Activated T-helper 9 cell treated with anti-CD3 and anti-CD28 coated beads, Interleukin-2, amount 50 U/mL, for 16 hours (primary cell): ENCODE measurements around the gene RBM20.
"Not testable (repeated sequence)": the region's sequence is repeated elsewhere in the genome, so short reads cannot be mapped to it uniquely, and the experiment has no call there.

Experiments
- DNase-seq: peaks from one replicate; pipeline ENCODE4 v3.0.0-alpha.2; 2020; ENCODE audit warnings: low read depth

RBM20 gene

DNA sequence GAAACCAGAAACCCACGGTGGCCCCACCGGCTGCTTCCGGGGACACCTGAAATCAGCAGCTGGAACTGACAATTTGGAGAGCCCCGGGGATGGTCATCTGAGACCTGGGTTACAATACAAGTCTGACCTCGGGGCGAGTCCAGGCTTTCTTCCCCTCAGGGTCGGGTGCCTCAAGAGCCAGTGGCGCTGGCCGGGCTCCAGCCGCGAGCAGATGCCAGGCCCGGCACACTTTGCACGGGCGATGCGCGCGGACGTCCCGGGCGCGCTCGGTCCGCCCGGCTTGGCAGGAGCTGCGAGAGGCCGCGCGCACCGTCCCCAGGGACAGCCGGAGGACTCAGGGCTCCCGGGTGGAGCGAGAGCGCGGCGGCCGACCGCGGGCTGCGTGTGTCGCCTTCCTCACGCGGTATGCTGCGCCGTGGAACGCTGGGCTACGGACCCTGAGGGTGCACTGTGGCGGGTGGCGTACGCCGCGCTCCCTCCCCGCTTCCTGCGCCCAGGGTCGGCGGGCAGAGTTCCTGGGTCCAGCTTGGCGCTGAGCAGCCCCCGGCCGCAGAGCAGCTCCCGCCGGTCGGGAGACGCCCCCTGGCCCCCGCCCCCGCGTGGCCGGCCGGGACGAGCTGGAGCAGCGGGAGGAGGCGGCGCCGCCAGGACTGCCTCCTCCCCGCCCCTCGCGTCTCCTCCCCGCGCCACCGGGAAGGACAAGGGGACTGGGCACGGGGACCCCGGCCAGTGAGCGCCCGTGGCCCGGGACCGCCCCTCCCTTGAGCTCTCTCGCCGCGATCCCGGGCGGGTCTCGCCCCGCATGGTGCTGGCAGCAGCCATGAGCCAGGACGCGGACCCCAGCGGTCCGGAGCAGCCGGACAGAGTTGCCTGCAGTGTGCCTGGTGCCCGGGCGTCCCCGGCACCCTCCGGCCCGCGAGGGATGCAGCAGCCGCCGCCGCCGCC is at the start of gene RBM20:
TSS of gene RBM20 (plus strand) at position 684 of the 945 bp plus-strand sequence. CDS start at position 803, 119 bp downstream.
- DNase-seq: no peak

GRCh38 chr10:110597476-110597875 is 46.7 kb upstream of the RBM20 start:
- no peak for DNase-seq

DNA sequence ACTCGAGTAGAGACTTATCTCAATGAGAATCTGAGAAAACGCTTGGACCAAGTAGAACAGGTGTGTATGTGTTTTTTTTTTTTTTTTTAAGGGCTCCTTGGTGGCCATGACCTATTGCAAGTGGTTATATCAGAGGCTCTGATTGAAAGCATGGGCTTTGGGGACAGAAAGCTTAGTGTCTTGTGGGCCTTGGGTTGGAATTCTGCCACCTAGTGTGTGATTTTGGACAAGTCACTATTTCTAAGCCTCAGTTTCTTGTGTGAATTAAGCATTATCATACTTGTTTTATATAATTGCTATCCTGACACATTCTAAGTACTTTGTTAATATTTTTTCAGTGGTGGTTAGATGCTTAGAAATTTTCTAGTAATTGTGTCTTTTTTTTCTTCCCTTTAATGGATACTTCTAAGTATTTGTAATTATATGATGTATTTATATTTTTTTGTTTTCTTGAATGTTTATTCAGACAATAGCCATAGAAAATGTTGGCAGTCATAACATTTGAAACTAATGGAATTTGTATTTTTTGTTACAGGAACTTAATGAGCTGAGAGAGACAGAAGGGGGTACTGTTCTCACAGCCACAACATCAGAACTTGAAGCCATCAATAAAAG is 43.5 kb upstream of the RBM20 start:
- DNase-seq: no peak

DNA sequence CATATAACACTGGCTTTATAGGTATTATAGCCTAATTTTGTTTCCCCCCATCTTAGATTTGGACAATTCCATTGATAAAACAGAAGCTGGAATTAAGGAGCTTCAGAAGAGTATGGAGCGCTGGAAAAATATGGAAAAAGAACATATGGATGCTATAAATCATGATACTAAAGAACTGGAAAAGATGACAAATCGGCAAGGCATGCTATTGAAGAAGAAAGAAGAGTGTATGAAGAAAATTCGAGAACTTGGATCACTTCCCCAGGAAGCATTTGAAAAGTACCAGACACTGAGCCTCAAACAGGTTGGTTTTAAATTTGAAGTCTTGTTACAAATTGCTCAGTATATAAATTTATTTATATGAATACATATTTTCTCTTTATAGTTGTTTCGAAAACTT is 42.6 kb upstream of the RBM20 start:
- DNase-seq: no peak

DNA sequence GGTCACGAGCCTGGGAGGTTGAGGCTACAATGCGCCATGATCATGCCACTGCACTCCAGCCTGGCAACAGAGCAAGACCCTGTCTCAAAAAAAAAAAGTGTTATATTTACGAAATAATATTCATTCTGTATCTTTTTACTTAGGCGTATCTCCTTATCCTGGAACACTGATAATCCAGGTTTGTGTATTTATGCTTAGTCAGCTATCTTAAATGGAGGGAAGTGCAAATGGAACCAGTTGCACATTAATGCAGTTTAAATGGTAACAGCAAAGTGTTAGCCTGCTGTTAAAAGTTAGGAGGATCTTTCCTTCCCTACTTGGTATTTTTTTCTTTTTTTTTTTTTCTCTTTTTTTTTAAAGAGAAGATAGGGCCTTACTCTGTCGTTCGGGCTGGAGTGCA is 36.0 kb upstream of the RBM20 start:
- DNase-seq: no peak

GRCh38 chr10:110609605-110610004 is 34.5 kb upstream of the RBM20 start:
- no peak for DNase-seq

GRCh38 chr10:110610308-110610774 is 33.8 kb upstream of the RBM20 start:
- peak; percentile 15 for DNase-seq

GRCh38 chr10:110610781-110611180 is 33.4 kb upstream of the RBM20 start:
- not testable (repeated sequence) for DNase-seq

GRCh38 chr10:110612087-110612486 is 32.0 kb upstream of the RBM20 start:
- DNase-seq: no peak

DNA sequence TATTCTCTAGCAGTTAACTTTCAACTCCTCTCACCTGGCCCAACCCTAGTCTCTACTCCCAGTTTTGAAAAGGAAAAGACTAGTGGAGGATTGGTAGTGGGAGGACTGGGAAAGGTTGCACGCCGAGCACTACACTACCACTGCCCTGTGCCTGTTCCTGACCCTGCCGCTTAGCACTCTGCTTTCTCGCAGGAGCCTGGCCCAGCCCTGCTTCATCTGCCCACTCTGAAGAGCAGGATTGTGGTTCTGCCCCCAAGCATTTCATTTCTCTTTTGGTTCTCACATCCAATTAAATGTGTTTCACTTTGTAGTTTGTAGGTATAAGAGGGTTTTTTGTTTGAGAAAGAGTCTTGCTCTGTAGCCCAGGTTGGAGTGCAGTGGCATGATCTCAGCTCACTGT is 31.5 kb upstream of the RBM20 start:
- no peak for DNase-seq

DNA sequence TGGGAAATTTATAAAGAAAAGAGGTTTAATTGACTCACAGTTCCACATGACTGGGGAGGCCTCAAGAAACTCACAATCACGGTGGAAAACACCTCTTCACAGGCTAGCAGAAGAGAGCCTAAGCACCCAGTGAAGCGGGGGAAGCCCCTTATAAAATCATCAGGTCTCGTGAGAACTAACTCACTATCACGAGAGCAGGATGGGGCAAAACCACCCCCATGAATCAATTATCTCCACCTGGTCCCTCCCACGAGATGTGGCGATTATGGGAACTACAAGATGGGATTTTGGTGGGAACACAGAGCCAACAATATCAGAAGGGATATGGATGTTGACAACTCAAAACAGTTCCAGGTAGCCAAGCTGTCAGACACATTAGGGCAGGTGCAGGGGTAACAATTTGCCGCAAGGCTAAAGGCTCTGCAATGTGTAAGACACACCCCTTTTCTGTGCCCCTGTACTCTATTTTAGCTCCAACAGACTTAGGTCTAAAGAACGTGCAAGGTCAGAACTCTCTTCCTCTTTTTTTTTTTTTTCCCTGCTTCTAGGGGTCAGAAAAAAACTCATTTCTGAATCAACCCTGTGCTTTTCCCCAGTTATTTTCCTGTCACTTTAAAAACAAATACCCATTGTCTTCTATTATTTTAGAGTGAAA is 30.7 kb upstream of the RBM20 start:
- no peak for DNase-seq

DNA sequence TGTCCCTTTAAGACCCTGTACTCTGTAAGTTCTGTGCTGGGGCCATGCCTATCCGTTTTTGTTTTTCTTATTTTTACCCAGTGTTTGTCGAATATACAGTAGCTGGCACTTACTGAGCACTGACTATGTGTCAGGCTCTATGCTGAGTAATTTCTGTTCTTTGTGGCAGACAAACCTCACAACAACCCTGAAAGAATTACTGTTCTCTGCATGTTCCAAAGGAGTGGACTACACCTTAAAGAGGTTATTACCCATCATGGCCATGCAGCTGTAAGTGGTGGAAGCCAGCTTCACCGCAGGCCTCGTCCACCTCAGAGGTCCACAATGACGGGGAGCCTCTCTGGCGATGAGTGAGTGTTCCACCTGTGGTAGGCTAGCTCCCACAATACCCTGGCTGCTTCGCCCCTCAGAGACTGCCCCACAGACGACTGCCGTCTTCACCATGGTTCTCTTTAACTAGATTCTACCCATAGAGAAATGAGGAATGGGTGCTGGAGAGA is 30.1 kb upstream of the RBM20 start:
- no peak for DNase-seq

GRCh38 chr10:110615057-110615747 is 28.9 kb upstream of the RBM20 start:
- DNase-seq: no peak

DNA sequence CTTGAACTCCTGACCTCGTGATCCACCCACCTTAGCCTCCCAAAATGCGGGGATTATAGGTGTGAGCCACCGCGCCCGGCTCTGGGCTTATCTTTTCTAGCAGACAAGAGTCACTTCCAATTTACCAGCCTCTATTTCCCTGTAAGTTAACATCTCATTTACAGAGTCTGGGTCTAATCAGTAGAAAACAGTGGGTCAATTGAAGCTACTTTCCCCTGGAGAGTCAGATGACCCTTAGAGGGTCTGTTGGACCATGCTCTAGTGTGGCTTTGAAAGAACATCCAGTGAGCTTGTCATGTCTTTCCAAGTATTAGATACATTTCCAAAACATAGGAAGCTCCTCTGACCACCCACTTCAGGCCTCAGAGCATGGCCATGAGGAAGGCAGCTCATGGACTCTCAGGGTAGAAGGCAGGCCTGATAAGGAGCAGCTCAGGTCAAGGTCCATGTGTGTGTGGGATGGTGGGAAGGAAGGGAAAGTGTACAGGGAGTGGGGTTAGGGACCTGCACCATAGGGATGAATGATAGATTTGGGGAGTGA is 27.6 kb upstream of the RBM20 start:
- no peak for DNase-seq

- no peak for DNase-seq
These were observed 26.5 kb upstream of the RBM20 start for GRCh38 chr10:110617425-110618229.

GRCh38 chr10:110618230-110618610 is 25.9 kb upstream of the RBM20 start:
- DNase-seq: no peak

GRCh38 chr10:110619514-110620397 is 24.4 kb upstream of the RBM20 start:
- DNase-seq: no peak

GRCh38 chr10:110620398-110620719 is 23.8 kb upstream of the RBM20 start:
- DNase-seq: no peak

DNA sequence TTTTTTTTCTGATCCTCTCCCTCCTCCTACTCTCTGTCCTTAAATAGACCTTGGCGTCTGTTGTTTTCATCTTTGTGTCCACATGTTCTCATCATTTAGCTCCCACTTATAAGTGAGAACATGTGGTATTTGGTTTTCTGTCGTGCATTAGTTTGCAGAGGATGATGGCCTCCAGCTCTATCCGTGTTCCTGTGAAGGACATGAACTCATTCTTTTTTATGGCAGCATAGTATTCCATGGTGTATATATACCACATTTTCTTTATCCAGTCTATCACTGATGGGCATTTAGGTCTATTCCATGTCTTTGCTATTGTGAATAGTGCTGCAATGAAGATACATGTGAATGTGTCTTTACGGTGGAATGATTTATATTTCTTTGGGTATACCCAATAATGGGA is 20.8 kb upstream of the RBM20 start:
- DNase-seq: not testable (repeated sequence)

DNA sequence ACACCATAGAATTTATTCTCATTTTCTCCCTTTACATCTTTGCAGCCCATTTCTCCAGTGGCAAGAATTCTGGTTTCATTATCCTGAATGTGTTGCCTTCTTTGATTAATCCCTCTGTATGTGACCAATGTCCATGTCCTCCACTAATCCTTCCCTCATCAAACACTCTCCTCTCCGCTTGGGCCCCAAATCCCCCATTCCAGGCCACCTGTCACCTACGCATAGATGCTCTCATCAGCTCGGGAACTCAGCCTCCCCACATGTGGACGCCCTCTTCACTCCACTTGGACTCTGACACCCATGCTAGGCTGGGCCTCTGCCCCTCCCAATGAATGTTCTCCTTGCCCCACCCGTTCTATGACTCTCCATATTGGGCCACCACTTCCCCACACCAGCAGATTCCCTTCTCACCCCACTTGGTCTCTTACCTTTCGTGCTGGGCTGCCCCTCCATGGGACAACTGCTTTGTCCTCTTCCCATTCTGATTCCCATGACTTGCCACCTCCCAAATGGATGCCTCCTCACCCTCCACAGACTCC is 18.7 kb upstream of the RBM20 start:
- no peak for DNase-seq
